ENCODE results near the gene KPRP.

The KPRP gene, protein sequence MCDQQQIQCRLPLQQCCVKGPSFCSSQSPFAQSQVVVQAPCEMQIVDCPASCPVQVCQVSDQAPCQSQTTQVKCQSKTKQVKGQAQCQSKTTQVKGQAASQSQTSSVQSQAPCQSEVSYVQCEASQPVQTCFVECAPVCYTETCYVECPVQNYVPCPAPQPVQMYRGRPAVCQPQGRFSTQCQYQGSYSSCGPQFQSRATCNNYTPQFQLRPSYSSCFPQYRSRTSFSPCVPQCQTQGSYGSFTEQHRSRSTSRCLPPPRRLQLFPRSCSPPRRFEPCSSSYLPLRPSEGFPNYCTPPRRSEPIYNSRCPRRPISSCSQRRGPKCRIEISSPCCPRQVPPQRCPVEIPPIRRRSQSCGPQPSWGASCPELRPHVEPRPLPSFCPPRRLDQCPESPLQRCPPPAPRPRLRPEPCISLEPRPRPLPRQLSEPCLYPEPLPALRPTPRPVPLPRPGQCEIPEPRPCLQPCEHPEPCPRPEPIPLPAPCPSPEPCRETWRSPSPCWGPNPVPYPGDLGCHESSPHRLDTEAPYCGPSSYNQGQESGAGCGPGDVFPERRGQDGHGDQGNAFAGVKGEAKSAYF

DNA sequence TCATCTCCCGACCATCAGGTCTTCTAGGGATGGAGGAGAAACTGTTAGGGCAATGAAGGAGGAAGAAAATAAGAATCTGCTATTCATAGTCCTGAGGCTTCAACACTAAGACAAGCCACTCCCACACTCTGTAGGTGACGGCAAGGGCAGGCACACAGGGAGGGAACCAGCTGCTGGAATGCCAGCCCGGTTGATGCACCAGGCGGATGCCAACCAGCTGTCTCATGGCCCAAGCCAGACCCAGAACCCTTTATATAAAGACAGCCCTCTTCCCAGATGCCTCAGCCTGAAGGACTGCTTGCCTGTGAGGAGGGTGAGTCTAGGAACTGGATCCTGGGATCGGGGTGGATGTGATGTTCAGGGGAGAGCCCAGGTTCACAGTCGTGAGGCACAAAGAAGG is at the start of gene KPRP:
KPRP (plus strand) TSS at position 279 of the 400 bp plus-strand sequence. CDS start 1,564 bp downstream, outside the sequence.
- DNase-seq (ENCODE audit: low spot score): no peak
- no peak within 1 kb of the TSS for H3K27ac ChIP-seq
- TF ChIP-seq, protein P1, sequence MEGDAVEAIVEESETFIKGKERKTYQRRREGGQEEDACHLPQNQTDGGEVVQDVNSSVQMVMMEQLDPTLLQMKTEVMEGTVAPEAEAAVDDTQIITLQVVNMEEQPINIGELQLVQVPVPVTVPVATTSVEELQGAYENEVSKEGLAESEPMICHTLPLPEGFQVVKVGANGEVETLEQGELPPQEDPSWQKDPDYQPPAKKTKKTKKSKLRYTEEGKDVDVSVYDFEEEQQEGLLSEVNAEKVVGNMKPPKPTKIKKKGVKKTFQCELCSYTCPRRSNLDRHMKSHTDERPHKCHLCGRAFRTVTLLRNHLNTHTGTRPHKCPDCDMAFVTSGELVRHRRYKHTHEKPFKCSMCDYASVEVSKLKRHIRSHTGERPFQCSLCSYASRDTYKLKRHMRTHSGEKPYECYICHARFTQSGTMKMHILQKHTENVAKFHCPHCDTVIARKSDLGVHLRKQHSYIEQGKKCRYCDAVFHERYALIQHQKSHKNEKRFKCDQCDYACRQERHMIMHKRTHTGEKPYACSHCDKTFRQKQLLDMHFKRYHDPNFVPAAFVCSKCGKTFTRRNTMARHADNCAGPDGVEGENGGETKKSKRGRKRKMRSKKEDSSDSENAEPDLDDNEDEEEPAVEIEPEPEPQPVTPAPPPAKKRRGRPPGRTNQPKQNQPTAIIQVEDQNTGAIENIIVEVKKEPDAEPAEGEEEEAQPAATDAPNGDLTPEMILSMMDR (conservative IDR thresholded peaks at IDR 0.05; ENCODE audit: low read depth): no peak
- POLR2A ChIA-PET (ENCODE audit: low non-redundant PET): no interaction called here
- CTCF ChIA-PET: interaction anchor here (0.5 to 0.6 kb wide), 2 partner anchors 29 to 1762 kb away, joined by 3 read pairs; no protein-coding TSS in a partner anchor

DNA sequence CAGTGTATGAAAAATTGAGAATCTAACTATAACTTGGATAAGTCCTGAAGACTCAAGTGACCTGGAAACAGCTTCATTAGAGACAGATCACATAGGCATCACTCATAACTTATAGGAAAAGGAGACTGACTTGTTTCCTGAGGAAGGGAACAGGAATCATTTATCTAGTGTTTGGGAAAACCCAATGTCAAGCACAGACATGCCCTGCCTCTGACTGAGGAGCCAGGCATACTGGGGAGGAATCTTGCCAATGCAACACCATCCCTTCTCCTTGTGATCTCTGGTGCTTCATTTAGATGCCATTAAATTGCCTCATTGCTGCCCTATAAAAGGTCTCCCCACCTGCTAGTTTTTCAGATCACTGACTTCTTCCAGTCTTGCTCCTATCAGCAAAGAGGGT is 39.6 kb upstream of the KPRP start:
- CTCF ChIA-PET: interaction anchor here (0.5 kb wide), 1 partner anchor 12 kb away, joined by 3 read pairs; no protein-coding TSS in a partner anchor
- DNase-seq (ENCODE audit: low spot score): peak; percentile 80
- H3K27ac ChIP-seq: no peak overlapping the region
- TF ChIP-seq, protein P1 (conservative IDR thresholded peaks at IDR 0.05; ENCODE audit: low read depth): no peak
- POLR2A ChIA-PET (ENCODE audit: low non-redundant PET): no interaction called here

DNA sequence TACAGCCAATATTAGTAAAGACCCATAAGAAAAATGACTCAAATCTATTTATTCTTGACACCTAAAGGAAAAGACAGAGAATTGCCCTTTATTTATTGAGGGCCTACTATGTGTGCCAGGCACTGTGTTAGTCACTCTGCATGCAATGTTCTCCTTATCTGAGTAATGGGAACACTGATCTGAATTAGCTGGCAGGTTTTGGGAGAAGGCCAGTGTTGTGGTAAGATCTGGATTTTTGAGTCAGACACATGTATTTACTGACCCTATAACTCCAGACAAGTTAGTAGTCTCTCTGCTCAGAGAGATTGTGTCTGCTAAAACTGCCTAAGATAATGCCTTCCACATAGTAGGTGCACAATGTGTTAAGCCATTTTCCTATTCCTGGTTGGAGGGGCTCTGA is 32.6 kb upstream of the KPRP start:
- H3K27ac ChIP-seq: no peak overlapping the region
- ChIA-PET CTCF (interaction anchor here (0.6 to 0.7 kb wide), 2 partner anchors 71 to 75 kb away, joined by 3 read pairs; no protein-coding TSS in a partner anchor), POLR2A (ENCODE audit: low non-redundant PET) (no interaction called here)
- TF ChIP-seq, protein P1 (conservative IDR thresholded peaks at IDR 0.05; ENCODE audit: low read depth): no peak
- no peak for DNase-seq (ENCODE audit: low spot score)

DNA sequence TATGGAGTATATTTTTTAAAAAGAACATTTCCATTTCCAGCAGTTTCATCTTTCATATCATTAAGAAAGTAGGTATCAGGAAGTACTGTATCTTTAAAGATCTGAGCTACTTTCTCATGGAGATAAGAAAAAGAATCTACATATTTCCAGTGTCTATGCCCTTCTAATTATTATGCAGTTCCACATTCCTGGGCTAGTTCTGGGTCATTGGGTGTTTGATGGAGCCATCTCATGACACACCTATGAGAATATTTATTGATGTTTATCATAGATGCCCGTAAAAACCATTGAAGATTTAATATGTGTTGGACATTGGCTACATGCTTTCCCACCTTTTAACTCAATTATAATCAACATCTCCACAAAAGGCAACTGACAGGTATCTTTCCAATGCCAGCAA is 28.8 kb upstream of the KPRP start:
- no peak for DNase-seq (ENCODE audit: low spot score)
- no peak overlapping the region for H3K27ac ChIP-seq
- TF ChIP-seq, protein P1 (conservative IDR thresholded peaks at IDR 0.05; ENCODE audit: low read depth): no peak
- CTCF ChIA-PET: interaction anchor here (0.8 kb wide), 1 partner anchor 29 kb away, joined by 3 read pairs; no protein-coding TSS in a partner anchor
- POLR2A ChIA-PET (ENCODE audit: low non-redundant PET): no interaction called here

DNA sequence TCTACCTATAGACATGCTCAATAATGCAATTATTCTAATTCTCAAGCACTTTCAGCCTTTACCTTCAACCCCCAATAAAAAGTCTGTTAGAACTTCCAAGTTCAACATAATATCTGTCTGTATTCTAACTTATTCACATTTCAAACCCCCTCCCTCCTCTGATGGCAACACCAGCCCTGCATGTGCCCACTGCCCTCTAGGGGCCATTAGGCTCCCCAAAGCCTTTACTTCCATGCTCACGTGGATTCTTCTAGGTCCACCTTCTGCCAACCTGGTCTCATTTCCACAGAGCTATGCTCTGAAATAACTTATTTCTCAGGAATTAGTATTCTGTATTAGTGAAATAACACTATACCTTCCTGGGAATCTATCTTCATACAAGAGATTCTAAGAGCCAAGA is 22.2 kb upstream of the KPRP start:
- ChIA-PET CTCF (interaction anchor here (1.4 kb wide), 1 partner anchor 83 kb away, joined by 6 read pairs; no protein-coding TSS in a partner anchor), POLR2A (ENCODE audit: low non-redundant PET) (no interaction called here)
- peak; percentile 38 for DNase-seq (ENCODE audit: low spot score)
- TF ChIP-seq, protein P1 (conservative IDR thresholded peaks at IDR 0.05; ENCODE audit: low read depth): no peak; the same call in 1 of the 2 replicates
- no peak overlapping the region for H3K27ac ChIP-seq

DNA sequence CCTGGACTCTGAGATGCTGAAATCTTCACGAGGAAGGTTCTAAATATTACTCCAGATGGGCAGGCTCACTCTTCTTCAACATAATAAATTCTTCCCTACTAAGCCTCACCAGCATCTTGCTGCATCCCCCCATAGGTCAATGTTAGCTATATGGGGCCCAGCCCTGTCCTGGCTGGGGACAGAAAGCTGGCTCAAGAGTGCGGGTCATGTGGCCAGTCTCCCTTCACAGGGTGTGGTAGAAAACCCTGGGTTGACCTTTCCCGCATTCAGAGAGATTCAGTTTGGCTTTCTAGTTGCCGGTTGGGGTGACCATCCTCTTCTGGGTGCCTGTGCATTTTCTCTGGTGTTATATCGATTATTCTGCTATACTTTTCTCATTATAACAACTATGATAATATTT is 19.8 kb upstream of the KPRP start:
- POLR2A ChIA-PET (ENCODE audit: low non-redundant PET): no interaction called here
- DNase-seq (ENCODE audit: low spot score): no peak
- H3K27ac ChIP-seq: no peak overlapping the region
- TF ChIP-seq, protein P1 (conservative IDR thresholded peaks at IDR 0.05; ENCODE audit: low read depth): no peak
- CTCF ChIA-PET: interaction anchor here (1.0 kb wide), 1 partner anchor 132 kb away, joined by 3 read pairs; no protein-coding TSS in a partner anchor
